Esophagus squamous epithelium (tissue), 5 donors: ENCODE data around the gene RPLP2. TPM values are rescaled to one million over a fixed set of nuclear protein-coding genes. Genes with fewer than 3 reads are reported as not detected.

Experiments
- DNase-seq: peaks from one replicate; lab custom pipeline; 2025; lab: John Stamatoyannopoulos, UW
- H3K27ac ChIP-seq, 4 donors: fragments of 200-600 bp; sonication (generic); one replicate each; pipeline ENCODE4 v1.5.1; 2016 to 2019; ENCODE audit warnings: mild to moderate bottlenecking in 1 of 4
- H3K27me3 ChIP-seq, 4 donors: fragments of 200-600 bp; sonication (generic); 1 replicate in 3 of 4; 2 replicates in 1 of 4; pipeline versions ENCODE4 v1.5.1 to v1.6.0; 2017 to 2021; ENCODE audit warnings: antibody characterized with exemption in 1 of 4
- H3K36me3 ChIP-seq, 3 donors: fragments of 200-600 bp; sonication (generic); one replicate each; pipeline ENCODE4 v1.5.1; 2016 to 2019
- H3K4me1 ChIP-seq, 3 donors: fragments of 200-600 bp; sonication (generic); one replicate each; pipeline ENCODE4 v1.5.1; 2017 to 2019
- H3K4me3 ChIP-seq, 4 donors: fragments of 200-600 bp; sonication (generic); 1 replicate in 3 of 4; 2 replicates in 1 of 4; pipeline ENCODE4 v1.5.1; 2016 to 2019; ENCODE audit warnings: mild to moderate bottlenecking in 2 of 4, moderate library complexity in 1 of 4
- H3K9me3 ChIP-seq, 3 donors: fragments of 200-600 bp; sonication (generic); one replicate each; pipeline ENCODE4 v1.5.1; 2016 to 2019
- CTCF ChIP-seq, 6 experiments: fragments of 450-650 bp in 4 of 6; fragments of 200-600 bp in 2 of 6; sonication (generic) in 2 of 6; IDR thresholded peaks; one replicate each; pipeline ENCODE4 v1.5.1; 2016 to 2019; ENCODE audit warnings: antibody characterized with exemption in 6 of 6, mild to moderate bottlenecking in 4 of 6, moderate library complexity in 4 of 6
- POLR2A ChIP-seq, 4 donors: fragments of 450-650 bp; IDR thresholded peaks; one replicate each; pipeline ENCODE4 v1.6.1; 2017; ENCODE audit warnings: antibody characterized with exemption in 4 of 4, mild to moderate bottlenecking in 4 of 4, moderate library complexity in 3 of 4
- WGBS, 2 donors: methylation state at CpG; one replicate each; pipeline ENCODE4 v1.1.5; 2018; 5-methylcytosine and 5-hydroxymethylcytosine counted together
- intact Hi-C: fragments of 100-400 bp; cut with DNase I; formaldehyde crosslinking; loops from one replicate; pipeline ENCODE4 v1.15.0; 2022
- small RNA-seq, 4 donors: library from RNA; depleted of rRNA; stranded (forward); fragments of <200 nt; gene quantifications; one replicate each; pipeline ENCODE3, GENCODE V24; 2016
- total RNA-seq, 4 donors: library from RNA; depleted of rRNA; stranded (reverse); fragments of >200 nt; gene quantifications; one replicate each; pipeline ENCODE4 v1.1.0, GENCODE V29; 2016
- donor health status: DM: yes; HTN: yes; CAD: no.

The RPLP2 gene
- total RNA-seq, 4 donors from 2014 or later = 232 to 871 (median 490) TPM

DNA sequence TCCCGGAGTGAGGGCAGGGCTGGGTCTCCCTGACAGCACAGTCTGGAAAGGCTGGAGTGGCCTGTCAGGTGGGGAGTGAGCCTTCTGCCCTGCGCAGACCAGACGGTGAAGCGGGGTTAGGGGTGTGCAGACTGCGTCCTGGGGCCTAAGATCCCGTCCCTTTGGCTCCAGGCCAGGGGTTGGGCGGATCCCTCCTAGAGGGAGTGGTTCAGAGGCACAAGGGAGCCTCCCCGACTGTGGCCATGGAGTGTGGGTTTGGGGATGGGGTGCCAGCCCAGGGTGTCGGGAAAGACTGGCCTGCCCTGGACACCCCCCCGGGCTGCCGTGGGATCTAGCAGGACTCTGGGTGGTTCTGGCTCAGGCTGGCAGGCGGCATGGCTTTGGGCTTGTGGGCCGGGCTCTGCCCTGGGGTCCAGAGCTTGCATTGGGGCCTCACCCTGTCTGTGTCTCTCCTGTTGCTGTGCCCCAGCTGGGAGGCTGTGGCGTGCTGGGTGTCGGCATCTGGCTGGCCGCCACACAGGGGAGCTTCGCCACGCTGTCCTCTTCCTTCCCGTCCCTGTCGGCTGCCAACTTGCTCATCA lies 52.4 kb downstream of the RPLP2 start:
- intact Hi-C loops = no loop called here
- Histone ChIP-seq H3K4me1 (peaks cover 11 to 40% (median 11%) of the 10 kb centered on the region in 3 donors), H3K27ac (no peak overlapping the region), H3K9me3 (no peaks in the 10 kb centered on the region), H3K27me3 (no peaks in the 10 kb centered on the region), H3K4me3 (no peak overlapping the region), H3K36me3 (peaks cover 0 to 49% (median 7%) of the 10 kb centered on the region in 3 donors)
- no peak for TF ChIP-seq POLR2A (IDR thresholded peaks at IDR 0.05)
- TF ChIP-seq CTCF (IDR thresholded peaks at IDR 0.05) = no peak
- 50 to 64% methylated on average over 1 to 4 of the region's 20 CpGs for WGBS, 2 donors
- no peak for DNase-seq

Small RNA genes within 50 kb of the gene (small RNA-seq; reads per million reads assigned to genes)
- 0 reads per million in 4 donors for gene SNORA52

Other genes starting within 250 kb of the RPLP2 start
- 1 to 10 TPM; 2.1 to 4.6 (median 3.8) TPM for gene LMNTD2, start 249.2 kb upstream of the RPLP2 start, total RNA-seq
- 10 to 100 TPM; 35.7 to 54.0 (median 44.4) TPM for gene RASSF7, start 249.0 kb upstream of the RPLP2 start, total RNA-seq
- gene PHRF1, start 233.5 kb upstream of the RPLP2 start, total RNA-seq = 10 to 100 TPM; 11.7 to 30.6 (median 24.2) TPM
- gene IRF7, start 194.0 kb upstream of the RPLP2 start, total RNA-seq = 10 to 100 TPM; 16.9 to 26.3 (median 20.2) TPM
- gene CDHR5, start 185.0 kb upstream of the RPLP2 start, total RNA-seq = not detected
- 1 to 10 TPM in 1 of 4 donors, not detected in 3; 5.3 TPM for gene SCT, start 182.8 kb upstream of the RPLP2 start, total RNA-seq
- gene DRD4, start 172.7 kb upstream of the RPLP2 start, total RNA-seq = under 1 TPM in 1 of 4 donors, not detected in 3; 0.76 TPM
- gene DEAF1, start 114.7 kb upstream of the RPLP2 start, total RNA-seq = 10 to 100 TPM; 18.3 to 45.0 (median 25.4) TPM
- gene TMEM80, start 114.2 kb upstream of the RPLP2 start, total RNA-seq = 10 to 100 TPM; 16.1 to 55.3 (median 18.1) TPM
- 100 to 1,000 TPM; 163 to 367 (median 238) TPM for gene EPS8L2, start 103.7 kb upstream of the RPLP2 start, total RNA-seq
- 100 to 1,000 TPM; 311 to 629 (median 504) TPM for gene TALDO1, start 62.5 kb upstream of the RPLP2 start, total RNA-seq
- gene GATD1, start 32.5 kb upstream of the RPLP2 start, total RNA-seq = 10 to 100 TPM; 20.2 to 38.7 (median 21.6) TPM
- gene CEND1, start 19.9 kb upstream of the RPLP2 start, total RNA-seq = under 1 TPM in 1 of 4 donors, not detected in 3; 0.15 TPM
- 10 to 100 TPM in 2 of 4 donors, 1 to 10 TPM in 2; 4.0 to 14.7 (median 9.8) TPM for gene SLC25A22, start 11.7 kb upstream of the RPLP2 start, total RNA-seq
- gene PIDD1, start 4.7 kb upstream of the RPLP2 start, total RNA-seq = 10 to 100 TPM in 3 of 4 donors, 1 to 10 TPM in 1; 9.3 to 14.3 (median 10.6) TPM
- 10 to 100 TPM; 14.2 to 42.7 (median 26.0) TPM for gene PNPLA2, start 8.9 kb downstream of the RPLP2 start, total RNA-seq
- gene CRACR2B, start 18.0 kb downstream of the RPLP2 start, total RNA-seq = 1 to 10 TPM in 3 of 4 donors, under 1 TPM in 1; 0.48 to 5.7 (median 3.5) TPM
- gene CD151, start 23.0 kb downstream of the RPLP2 start, total RNA-seq = 100 to 1,000 TPM in 1 of 4 donors, 10 to 100 TPM in 3; 87.6 to 118 (median 94.0) TPM
- 10 to 100 TPM; 45.6 to 90.3 (median 64.7) TPM for gene POLR2L, start 32.6 kb downstream of the RPLP2 start, total RNA-seq
- gene TSPAN4, start 32.9 kb downstream of the RPLP2 start, total RNA-seq = 10 to 100 TPM in 3 of 4 donors, 1 to 10 TPM in 1; 6.8 to 59.7 (median 19.0) TPM
- 10 to 100 TPM; 58.2 to 63.4 (median 61.3) TPM for gene CHID1, start 100.8 kb downstream of the RPLP2 start, total RNA-seq
- 10 to 100 TPM; 19.8 to 48.6 (median 28.5) TPM for gene AP2A2, start 115.9 kb downstream of the RPLP2 start, total RNA-seq
- gene MUC6, start 226.8 kb downstream of the RPLP2 start, total RNA-seq = under 1 TPM in 1 of 4 donors, not detected in 3; 0.19 TPM